Suprapubic skin (tissue), 4 donors: ENCODE results near the gene SLX4. TPM values are rescaled to one million over a fixed set of nuclear protein-coding genes. Genes with fewer than 3 reads are reported as not detected.

Source experiments
- DNase-seq, 2 donors: peaks; one replicate each; pipeline ENCODE4 v3.0.0-alpha.2; 2019; ENCODE audit warnings: low spot score in 2 of 2
- H3K27ac ChIP-seq: fragments of 200-600 bp; sonication (generic); one replicate; pipeline ENCODE4 v1.5.1; 2019
- H3K27me3 ChIP-seq: fragments of 200-600 bp; sonication (generic); one replicate; pipeline ENCODE4 v1.5.1; 2019
- H3K36me3 ChIP-seq: fragments of 200-600 bp; sonication (generic); one replicate; pipeline ENCODE4 v1.5.1; 2019
- H3K4me1 ChIP-seq: fragments of 200-600 bp; sonication (generic); one replicate; pipeline ENCODE4 v1.5.1; 2019
- H3K4me3 ChIP-seq: fragments of 200-600 bp; sonication (generic); one replicate; pipeline ENCODE4 v1.5.1; 2019; ENCODE audit warnings: mild to moderate bottlenecking
- H3K9me3 ChIP-seq: fragments of 200-600 bp; sonication (generic); one replicate; pipeline ENCODE4 v1.5.1; 2019
- CTCF ChIP-seq, 2 donors: fragments of 200-600 bp in 1 of 2; fragments of 450-650 bp in 1 of 2; sonication (generic) in 1 of 2; IDR thresholded peaks; one replicate each; pipeline ENCODE4 v1.5.1; 2016 to 2019; ENCODE audit warnings: antibody characterized with exemption in 2 of 2, mild to moderate bottlenecking in 1 of 2, moderate library complexity in 1 of 2
- EP300 ChIP-seq: sonication (generic); formaldehyde crosslinking; IDR thresholded peaks from one replicate; pipeline ENCODE4 v1.6.1; 2017; ENCODE audit warnings: antibody characterized with exemption
- POLR2A ChIP-seq, 2 donors: fragments of 450-650 bp; IDR thresholded peaks; one replicate each; pipeline ENCODE4 v1.6.1; 2017; ENCODE audit warnings: antibody characterized with exemption in 2 of 2, mild to moderate bottlenecking in 2 of 2, moderate library complexity in 2 of 2
- POLR2AphosphoS5 ChIP-seq, 3 donors: sonication (generic); formaldehyde crosslinking; IDR thresholded peaks; one replicate each; pipeline ENCODE4 v1.6.1; 2017; ENCODE audit warnings: antibody characterized with exemption in 3 of 3
- WGBS: methylation state at CpG from one replicate; pipeline ENCODE4 v1.1.5; 2018; 5-methylcytosine and 5-hydroxymethylcytosine counted together
- total RNA-seq, 4 donors: library from RNA; depleted of rRNA; stranded (reverse); fragments of >200 nt; gene quantifications; one replicate each; pipeline ENCODE4 v1.1.0, GENCODE V29; 2016

The SLX4 gene
- total RNA-seq, 4 donors from 2014 or later, result 2.9 to 6.0 (median 4.5) TPM

GRCh38 chr16:3573146-3573815 is 38.1 kb downstream of the SLX4 start:
- WGBS, result 77% methylated on average over 9 of the region's 9 CpGs
- Histone ChIP-seq H3K4me1 (no peaks in the 10 kb centered on the region), H3K36me3 (no peaks in the 10 kb centered on the region), H3K27me3 (peaks cover 5% of the 10 kb centered on the region), H3K4me3 (no peak overlapping the region), H3K9me3 (peaks cover 9% of the 10 kb centered on the region), H3K27ac (no peak overlapping the region)
- no peak for TF ChIP-seq CTCF (IDR thresholded peaks at IDR 0.05)
- no peak for TF ChIP-seq EP300
- no peak for TF ChIP-seq POLR2A (IDR thresholded peaks at IDR 0.05)
- TF ChIP-seq POLR2AphosphoS5 (IDR thresholded peaks at IDR 0.05), result no peak
- no peak for DNase-seq

DNA sequence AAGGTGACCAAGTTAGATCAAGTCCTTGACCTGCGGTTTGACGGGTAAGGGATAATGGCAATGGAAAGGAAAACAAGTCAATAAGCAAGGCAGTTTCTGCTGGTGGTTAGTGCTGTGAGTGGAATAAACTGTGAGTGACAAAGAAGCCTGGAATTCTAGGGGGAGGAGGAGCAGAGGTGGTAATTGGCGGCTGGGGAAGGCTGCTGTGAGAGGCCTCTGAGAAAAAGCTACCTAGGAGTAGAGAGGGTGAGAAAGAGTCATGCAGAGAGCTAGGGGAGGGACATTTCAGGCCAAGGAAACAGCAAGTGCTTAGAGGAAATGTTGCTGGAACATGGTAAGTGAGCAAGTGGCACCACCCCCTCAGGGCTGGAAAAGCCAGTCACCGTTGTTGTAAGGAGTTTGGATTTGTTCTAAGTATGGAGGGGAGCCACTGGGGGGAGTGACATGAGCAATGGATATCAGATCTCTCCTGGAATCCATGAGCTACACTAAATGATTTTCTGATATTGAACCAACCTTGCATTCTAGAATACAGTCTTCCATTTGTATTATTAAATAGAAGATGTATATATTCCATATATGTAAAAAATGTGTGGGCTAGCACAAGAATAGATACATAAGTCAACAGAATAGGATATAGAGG is 40.9 kb downstream of the SLX4 start:
- no peak for DNase-seq
- Histone ChIP-seq H3K36me3 (no peaks in the 10 kb centered on the region), H3K9me3 (peaks cover 9% of the 10 kb centered on the region), H3K4me3 (no peak overlapping the region), H3K4me1 (no peaks in the 10 kb centered on the region), H3K27ac (no peak overlapping the region), H3K27me3 (no peaks in the 10 kb centered on the region)
- WGBS, result 88% methylated on average over 4 of the region's 4 CpGs
- TF ChIP-seq POLR2AphosphoS5 (IDR thresholded peaks at IDR 0.05) (no peak), POLR2A (IDR thresholded peaks at IDR 0.05) (no peak), EP300 (no peak), CTCF (IDR thresholded peaks at IDR 0.05) (no peak)

DNA sequence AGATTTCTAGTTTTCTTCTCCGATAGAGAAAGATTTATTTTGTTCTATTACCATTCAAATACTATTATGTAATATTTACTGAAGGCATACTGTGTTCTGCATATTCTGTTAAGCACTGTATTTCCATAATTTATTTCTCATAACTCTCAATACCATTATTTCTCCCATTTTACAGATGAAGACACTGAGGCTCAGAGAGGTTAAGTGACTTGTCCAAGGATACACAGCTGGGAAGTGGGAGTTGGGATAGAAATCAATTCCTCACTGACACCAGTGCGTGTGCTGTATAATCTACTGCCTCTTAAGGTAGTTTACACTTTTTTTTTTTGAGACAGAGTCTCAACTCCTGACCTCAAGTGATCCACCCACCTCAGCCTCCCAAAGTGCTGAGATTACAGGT is 41.6 kb downstream of the SLX4 start:
- no peak overlapping the region for H3K27ac ChIP-seq
- H3K36me3 ChIP-seq, result no peaks in the 10 kb centered on the region
- no peaks in the 10 kb centered on the region for H3K4me1 ChIP-seq
- no peak for TF ChIP-seq CTCF (IDR thresholded peaks at IDR 0.05)
- TF ChIP-seq EP300, result no peak
- TF ChIP-seq POLR2A (IDR thresholded peaks at IDR 0.05), result no peak
- no peak for TF ChIP-seq POLR2AphosphoS5 (IDR thresholded peaks at IDR 0.05)
- H3K27me3 ChIP-seq, result no peaks in the 10 kb centered on the region
- DNase-seq, result no peak
- 95% methylated on average over 2 of the region's 2 CpGs for WGBS
- H3K4me3 ChIP-seq, result no peak overlapping the region
- peaks cover 9% of the 10 kb centered on the region for H3K9me3 ChIP-seq

- 72% methylated on average over 4 of the region's 8 CpGs for WGBS
- Histone ChIP-seq H3K4me3 (no peak overlapping the region), H3K36me3 (no peaks in the 10 kb centered on the region), H3K4me1 (no peaks in the 10 kb centered on the region), H3K27ac (no peak overlapping the region), H3K9me3 (peaks cover 9% of the 10 kb centered on the region), H3K27me3 (no peaks in the 10 kb centered on the region)
- no peak for DNase-seq
- TF ChIP-seq POLR2A (IDR thresholded peaks at IDR 0.05) (no peak), CTCF (IDR thresholded peaks at IDR 0.05) (no peak), POLR2AphosphoS5 (IDR thresholded peaks at IDR 0.05) (no peak), EP300 (no peak)
Observed at GRCh38 chr16:3566990-3567389, 44.4 kb downstream of the SLX4 start.

DNA sequence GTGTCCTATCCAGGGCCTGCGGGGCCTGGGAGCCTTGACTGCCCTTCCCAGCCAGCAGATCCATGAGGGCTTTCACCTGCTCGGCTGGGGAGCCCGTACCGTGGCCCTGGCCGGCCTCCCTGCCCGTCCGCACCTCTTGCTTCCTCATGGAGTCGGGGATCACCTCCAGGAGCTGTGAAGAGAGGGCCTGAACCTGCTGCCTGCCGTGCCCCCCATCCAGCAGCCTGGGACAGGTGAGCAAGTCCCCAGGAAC is 46.6 kb downstream of the SLX4 start:
- Histone ChIP-seq H3K4me3 (no peak overlapping the region), H3K4me1 (no peaks in the 10 kb centered on the region), H3K27me3 (no peaks in the 10 kb centered on the region), H3K36me3 (no peaks in the 10 kb centered on the region), H3K9me3 (peaks cover 3% of the 10 kb centered on the region), H3K27ac (no peak overlapping the region)
- no peak for DNase-seq
- 96% methylated on average over 8 of the region's 9 CpGs for WGBS
- TF ChIP-seq POLR2A (IDR thresholded peaks at IDR 0.05) (no peak), POLR2AphosphoS5 (IDR thresholded peaks at IDR 0.05) (no peak), EP300 (no peak), CTCF (IDR thresholded peaks at IDR 0.05) (no peak)
